ENCODE measurements around the gene LAIR2. TPM values are rescaled to one million over a fixed set of nuclear protein-coding genes. Genes with fewer than 3 reads are reported as not detected.

LAIR2 gene
- total and polyA plus RNA-seq, 2 of the 13 experiments (the other 11 are each of a cell fraction or from before 2014, with no cell fraction given), result 1.3 to 1.9 TPM

- no peak; the same call in 1 of the 2 replicates for TF ChIP-seq MYPOP (CRISPR knock-in tag; IDR thresholded peaks at IDR 0.05)
- TF ChIP-seq ZNF367 (CRISPR knock-in tag; IDR thresholded peaks at IDR 0.05; ENCODE audit: borderline replicate concordance), result no peak
- 0 out of 2 replicates have a peak, but pooled peaks have one; percentile 23 for TF ChIP-seq ZBTB39 (CRISPR knock-in tag; IDR thresholded peaks at IDR 0.05)
- no peak for TF ChIP-seq NCOA2 (CRISPR knock-in tag; IDR thresholded peaks at IDR 0.05)
- TF ChIP-seq TMF1 (CRISPR knock-in tag; IDR thresholded peaks at IDR 0.05; ENCODE audit: low read depth), result peak; percentile 19; the same call in 1 of the 2 replicates
- TF ChIP-seq CSRNP1 (CRISPR knock-in tag; IDR thresholded peaks at IDR 0.05), result peak; percentile 74; the same call in 1 of the 2 replicates
- TF ChIP-seq CERS6 (CRISPR knock-in tag; IDR thresholded peaks at IDR 0.05), result 0 out of 2 replicates have a peak, but pooled peaks have one; percentile 74
- TF ChIP-seq MXD1 (CRISPR knock-in tag; IDR thresholded peaks at IDR 0.05), result peak; percentile 71; the same call in 1 of the 2 replicates
- no peak; the same call in 1 of the 2 replicates for TF ChIP-seq ZNF331 (CRISPR knock-in tag; IDR thresholded peaks at IDR 0.05)
- no peak for TF ChIP-seq HOMEZ (CRISPR knock-in tag; IDR thresholded peaks at IDR 0.05; ENCODE audit: low read depth)
- TF ChIP-seq GLI4 (CRISPR knock-in tag; IDR thresholded peaks at IDR 0.05; ENCODE audit: borderline replicate concordance), result no peak
- TF ChIP-seq NFATC3 (CRISPR knock-in tag; IDR thresholded peaks at IDR 0.05), result no peak
- peak; percentile 82 for TF ChIP-seq SRSF4 (IDR thresholded peaks at IDR 0.05; ENCODE audit: low read depth, low read length, poor library complexity, severe bottlenecking)
- TF ChIP-seq PTBP1 (IDR thresholded peaks at IDR 0.05; ENCODE audit: low read depth, low read length, poor library complexity, severe bottlenecking), result peak; percentile 29
- 0 out of 2 replicates have a peak, but pooled peaks have one; percentile 30 for TF ChIP-seq PAXIP1 (CRISPR knock-in tag; conservative IDR thresholded peaks at IDR 0.05)
Measured at GRCh38 chr19:54462655-54463530, 39.7 kb upstream of the LAIR2 start (continued).
